GM21447 (cell line): ENCODE data around the gene JCHAIN.
A peak's percentile ranks its signal among the peaks of the same experiment; 100 is the strongest.
"Not testable (repeated sequence)": the region's sequence is repeated elsewhere in the genome, so short reads cannot be mapped to it uniquely, and the experiment has no call there.

Experiments
- ATAC-seq: cut with Tn5 transposase; IDR thresholded peaks from one replicate; pipeline ENCODE4 v1.9.1; 2021; ENCODE audit not compliant: unreplicated experiment

Gene JCHAIN

DNA sequence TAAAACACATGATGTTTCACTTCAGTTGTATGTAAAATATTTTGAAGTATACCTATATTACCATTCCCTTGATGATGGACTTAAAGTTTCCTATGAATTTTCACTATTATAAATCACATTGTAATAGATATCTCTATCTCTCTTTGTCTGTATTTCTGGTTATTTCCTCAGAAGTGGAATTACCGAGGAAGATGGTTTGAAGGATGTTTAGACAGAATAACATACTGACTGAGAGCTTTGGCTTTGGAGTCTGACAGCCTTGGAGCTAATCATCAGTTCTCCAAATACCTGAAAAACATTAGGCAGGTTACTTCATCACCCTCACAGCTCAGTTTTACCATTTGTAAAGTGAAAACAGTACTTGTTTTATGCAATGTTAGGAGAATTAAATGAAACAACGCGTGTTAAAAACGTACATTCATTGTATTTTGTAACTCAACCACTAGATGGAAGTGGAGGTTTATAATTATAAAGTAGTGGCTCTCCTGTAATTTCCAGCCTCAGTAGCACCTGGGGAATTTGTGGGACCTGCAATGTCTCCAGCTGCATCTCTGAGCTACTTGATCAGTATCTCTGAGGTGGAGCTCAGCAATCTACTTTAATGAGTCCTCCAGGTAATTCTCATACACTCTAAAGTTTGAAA lies 14.3 kb downstream of the JCHAIN start:
- peak; percentile 49 for ATAC-seq

DNA sequence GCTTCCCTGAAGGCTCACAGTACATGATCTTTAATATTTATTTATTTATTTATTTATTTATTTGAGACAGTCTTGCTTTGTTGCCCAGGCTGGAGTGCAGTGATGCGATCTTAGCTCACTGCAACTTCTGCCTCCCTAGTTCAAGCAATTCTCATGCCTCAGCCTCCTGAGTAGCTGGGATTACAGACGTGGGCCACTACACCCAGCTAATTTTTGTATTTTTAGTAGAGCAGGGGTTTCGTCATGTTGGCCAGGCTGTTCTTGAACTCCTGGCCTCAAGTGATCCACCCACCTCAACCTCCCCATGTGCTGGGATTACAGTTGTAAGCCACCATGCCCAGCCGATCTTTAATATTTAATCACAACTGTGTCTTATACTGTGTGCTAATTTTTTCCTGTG lies 15.6 kb downstream of the JCHAIN start:
- not testable (repeated sequence) for ATAC-seq

DNA sequence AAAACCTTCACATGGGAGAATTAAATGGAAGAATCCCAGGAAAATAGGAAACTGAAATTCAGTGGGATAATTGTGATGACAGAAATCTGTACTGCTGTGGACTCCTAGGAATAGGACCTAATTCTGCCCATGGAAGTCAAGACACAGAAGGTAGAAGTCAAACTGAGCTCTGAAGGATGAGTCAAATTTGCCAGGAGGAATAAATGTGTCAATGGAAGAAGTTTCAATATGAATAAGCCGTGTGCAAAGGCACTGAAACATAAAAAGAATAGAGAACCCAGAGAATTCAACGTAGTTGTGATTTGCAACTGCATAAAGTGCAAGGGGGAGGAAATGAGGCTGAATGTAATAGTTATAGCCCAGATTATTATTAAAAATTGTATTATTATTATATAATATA lies 26.1 kb downstream of the JCHAIN start:
- ATAC-seq, result no peak

DNA sequence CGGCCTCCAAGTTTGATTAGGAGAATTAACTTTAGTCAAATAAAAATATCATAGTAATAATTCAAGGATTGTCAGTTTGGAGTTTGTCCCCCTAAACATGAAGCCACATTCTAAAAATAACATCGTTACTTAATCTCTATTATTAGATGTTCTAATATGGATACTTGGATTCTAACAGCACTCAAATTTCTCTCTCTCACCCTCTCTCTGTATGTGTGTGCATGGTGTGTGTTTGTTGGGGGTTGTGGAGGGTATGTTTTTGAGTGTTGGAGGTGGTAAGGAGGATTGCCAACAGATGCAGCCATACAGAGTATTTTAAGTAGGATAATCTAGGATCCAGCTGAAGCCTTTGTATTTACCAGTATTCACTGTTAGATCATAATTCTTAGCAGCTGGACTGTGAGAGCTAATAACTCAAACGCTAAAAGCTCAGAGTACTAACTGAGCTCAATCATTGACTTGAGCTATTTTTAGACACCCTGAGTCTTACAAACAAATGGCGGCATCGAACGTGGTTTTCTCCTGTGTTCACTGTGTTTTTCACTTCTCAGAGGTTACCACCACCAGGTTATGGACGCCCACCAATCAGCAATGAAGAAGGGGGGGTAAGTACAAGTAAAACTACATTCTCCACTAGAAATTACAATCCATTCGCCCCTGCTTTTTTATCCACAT lies 28.9 kb downstream of the JCHAIN start:
- ATAC-seq, result peak; percentile 68

DNA sequence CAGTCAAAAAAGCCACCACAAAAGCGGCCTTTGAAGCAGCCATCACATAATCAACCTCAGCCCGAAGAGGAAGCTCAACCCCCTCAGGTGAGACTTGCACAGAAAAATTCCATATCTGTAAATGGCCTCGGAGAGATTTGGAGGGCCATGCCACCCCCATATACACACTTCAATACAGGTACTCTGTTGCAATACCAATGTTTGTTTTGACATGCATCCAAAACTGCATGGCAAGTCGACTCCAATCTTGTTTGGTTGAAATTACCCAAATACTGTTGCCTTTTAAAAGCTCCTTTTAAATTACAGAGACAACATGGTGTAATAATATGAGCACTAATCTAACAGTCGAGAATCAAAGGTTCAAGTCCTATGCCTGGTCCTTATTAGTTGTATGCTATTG lies 31.8 kb downstream of the JCHAIN start:
- no peak for ATAC-seq

DNA sequence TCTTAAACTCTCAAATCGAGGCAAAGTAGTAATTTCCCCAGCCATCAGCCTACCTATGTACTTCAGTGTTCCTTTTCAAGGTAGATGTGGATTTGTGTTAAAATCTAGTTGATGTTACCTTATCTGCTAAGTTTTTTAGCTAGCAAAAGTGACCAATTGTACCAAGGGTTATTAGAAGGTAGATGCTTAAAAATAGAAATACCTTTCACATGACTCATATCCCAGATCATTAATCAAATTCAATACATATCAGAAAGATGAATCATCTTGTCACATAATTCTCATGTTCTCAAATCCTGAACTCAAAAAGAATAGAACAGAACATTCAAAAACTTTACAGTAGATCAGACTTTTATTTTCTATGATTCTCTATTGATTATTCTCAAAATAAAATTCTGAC lies 34.3 kb downstream of the JCHAIN start:
- ATAC-seq, result no peak

DNA sequence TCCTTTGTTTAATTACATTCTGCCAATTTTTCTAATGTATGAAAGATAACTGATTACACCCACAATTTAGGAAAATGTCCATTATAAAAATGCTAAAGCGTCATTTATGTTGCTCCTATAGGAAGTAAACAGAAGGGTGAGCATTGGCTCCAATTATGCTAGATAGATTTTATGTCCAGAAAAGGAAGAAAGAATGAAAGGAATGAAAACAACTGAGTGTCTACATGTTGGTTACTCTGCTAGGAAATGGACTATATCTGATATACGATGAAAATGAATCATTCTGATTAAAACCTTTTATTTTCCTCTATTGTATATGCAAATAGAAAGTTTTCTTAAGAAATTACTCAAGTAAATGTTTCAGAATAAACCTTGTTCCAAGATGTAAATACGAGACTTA lies 36.1 kb downstream of the JCHAIN start:
- no peak for ATAC-seq

DNA sequence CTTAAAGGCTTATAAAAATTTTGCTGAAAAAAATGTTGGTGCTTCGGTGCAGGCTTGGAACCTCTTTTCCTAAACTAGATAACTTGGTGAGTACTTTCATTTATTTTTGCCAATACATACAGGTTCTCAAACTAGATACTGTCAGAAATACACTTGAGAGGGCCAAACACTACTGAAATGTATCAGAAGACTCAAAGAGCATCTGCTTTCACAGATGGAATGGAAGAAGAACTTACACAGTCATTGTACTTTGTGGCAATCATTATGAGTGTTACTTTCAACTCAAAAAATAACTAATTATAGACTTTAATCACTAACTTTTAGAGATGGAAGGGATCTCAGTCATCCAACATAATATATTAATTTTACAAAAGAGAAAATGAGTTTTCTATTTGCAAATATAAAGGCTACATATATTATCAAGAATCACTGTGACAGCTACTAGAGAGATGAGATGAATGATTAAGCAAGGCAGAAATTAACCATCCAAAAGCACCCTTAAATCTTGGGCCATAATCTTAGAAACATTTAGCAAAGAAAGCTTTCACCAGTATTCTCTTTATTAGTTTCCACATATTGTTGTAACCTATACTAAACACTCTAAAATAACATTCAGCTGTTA lies 36.7 kb downstream of the JCHAIN start:
- no peak for ATAC-seq

DNA sequence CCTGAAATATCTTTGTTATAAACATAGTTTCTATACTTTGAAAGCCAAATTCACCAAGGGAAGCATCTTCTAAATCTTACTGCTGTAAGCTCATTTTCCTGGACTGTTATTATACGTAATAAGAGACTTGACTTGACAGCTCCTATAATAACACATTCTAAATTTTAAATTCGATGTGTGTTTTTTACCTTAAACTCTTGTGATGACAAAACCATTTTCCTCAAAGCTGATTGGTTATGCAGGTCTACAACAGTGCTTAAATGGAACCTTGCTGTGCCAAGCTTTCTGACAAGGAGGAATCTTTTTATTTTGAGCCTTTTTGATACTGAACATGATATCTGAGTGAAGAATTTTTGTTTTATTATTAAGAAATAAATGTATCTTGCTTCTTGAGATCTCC lies 37.9 kb downstream of the JCHAIN start, which contains the start of gene ENAM:
Gene ENAM (plus strand): TSS at position 301 of the 400 bp plus-strand sequence. CDS start 757 bp downstream, outside the sequence.
- ATAC-seq, result no peak

DNA sequence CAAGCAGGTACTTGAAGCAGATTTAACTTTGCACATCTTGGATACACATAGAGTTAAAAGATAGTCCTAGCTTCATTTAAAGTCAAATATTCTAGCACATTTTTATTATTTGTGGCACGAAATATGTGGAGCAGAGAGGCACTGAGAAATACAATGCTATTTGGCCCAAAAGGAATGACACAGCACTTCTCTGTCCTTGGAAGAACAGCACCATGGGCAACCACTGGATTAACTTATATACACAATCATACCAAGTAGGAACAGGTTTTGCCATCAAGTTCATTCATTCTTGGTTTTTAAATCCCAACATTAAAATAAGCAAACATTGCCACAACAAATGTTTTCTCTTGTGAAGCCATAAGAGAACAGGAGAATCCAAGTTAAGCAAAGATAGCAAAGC lies 38.7 kb downstream of the JCHAIN start:
- no peak for ATAC-seq

DNA sequence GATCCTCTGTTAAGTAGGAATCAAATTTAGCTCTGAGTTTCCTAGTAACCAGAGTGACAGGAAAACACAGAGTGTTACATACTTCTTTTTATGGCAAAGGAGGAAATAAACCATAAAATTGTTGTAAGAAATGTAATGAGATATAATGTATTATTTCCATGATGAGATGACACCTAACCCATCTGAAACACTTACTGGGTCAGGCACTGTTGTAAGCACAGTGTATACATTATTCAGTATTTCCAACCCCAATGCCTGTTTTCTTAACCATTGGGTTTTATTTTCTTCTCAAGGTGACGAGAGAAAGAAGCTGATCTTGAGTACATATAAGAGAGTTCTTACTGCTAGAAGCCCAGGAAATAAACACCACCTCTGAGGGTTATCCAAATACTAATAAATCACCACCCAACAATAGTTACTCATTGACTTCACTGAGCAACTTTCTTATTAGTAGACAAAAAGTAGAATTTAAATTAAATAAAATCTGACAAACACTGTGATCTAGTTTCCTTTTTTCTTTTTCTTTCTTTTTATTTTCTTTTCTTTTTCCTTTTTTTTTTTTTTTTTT lies 42.0 kb downstream of the JCHAIN start:
- ATAC-seq, result no peak

DNA sequence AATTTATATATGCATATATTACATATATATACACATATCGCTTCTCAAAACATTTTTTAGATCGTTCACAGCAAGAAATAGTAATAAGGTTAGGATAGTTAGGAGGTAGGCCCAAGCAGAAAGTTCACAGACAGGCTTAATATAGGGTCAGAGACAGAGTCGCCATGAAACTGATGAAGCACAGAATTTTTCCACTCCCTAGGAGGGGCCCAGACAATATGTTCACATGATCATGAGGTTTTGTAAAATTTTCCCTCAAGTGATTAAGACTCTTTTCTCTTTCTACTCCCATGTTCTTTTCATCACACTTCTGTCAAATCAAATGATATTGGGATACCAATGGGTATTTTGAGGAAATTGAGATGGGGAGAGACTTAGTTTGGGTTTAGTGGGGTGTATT lies 43.0 kb downstream of the JCHAIN start:
- no peak for ATAC-seq

DNA sequence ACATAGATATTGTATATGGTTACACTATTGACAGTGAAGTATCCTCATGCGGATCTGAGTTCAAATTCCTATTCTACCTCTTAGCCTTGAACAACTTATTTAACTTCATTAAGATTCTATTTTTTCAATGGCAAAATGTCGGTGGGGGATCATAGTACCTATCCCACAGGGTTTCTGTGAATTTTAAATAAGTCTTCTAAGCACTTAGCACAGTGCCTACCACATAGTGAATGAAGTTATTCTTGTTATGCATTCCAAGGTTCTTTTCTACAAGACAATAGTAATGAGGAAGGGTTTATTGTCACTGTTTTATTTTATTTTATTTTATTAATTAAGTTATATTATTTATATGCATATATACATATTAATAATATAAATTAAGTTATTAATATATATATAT lies 46.5 kb downstream of the JCHAIN start:
- ATAC-seq, result no peak

DNA sequence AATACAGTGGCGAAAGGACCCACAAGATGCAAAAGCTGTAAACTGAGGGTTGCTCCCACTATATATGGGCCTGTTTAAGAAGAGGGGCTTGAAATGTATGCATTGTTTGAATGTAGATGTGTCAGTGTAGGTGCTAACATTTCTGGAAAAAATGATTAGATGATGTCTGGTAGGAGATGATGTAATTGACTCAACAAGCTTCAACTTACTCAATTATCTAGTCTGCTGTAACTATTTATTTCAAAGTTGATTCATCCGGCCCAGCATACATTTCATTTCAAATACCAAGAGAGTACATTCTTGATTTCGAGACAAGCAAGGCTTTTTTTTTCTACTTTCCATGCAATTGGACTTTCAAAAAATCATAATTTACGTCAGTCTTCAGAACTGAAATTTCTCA lies 47.0 kb downstream of the JCHAIN start:
- no peak for ATAC-seq

DNA sequence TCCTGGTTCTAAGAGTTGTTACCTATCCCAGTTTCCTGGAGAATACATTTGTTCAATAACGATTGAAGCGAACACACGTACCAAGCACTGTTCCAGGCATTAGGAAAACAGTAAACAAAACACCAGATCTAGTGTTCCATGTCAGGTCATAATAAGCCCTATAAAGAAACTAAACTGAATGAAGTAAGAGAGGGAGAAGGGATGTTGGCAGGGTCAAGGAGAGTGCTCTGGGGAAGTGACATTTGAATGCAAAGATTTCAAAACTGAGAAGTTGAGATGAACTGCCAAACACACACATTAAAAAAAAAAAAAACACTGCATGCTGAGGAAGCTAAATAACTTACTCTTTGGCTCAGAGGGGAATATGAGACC lies 52.1 kb downstream of the JCHAIN start:
- ATAC-seq, result no peak

DNA sequence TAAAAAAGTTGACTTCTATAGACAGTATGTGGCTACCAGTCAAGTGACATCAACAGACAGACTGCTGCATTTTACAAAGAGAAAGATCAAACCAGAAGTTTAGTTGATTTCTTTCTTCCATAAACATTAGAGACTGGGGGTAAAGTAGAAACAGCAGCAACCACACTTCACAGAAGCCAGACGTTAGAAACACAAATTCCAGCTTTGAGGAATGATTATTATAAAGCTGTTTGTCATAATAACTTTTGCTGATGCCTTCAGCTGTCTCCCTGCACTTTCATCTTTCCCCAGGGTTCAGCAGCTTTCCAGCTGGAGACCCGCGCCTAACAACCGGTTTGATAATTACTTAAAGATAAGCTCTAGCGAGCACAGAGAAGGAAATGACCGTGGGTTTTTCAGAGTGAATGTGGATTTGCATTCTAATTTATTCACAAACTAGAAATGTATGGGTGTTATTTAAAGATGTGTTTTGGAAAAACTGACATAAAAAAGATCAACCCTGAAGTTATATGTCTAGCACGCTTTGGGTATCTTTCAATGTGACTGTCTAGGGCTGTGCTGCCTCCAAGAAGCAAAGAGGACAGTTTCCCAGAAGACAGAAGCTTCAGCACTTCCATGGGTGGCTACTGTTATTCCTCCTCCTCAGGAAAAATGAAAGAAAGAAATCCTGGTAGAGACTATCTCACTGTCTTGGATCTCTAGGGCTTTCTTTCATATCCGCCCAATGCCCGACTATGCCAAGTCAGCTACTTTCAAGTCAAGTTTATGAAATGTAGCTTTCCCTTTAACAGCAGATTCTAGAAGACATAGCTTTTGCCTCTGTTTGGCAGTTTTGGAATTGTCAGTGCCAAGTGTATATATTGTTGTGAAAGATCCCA lies 52.8 kb downstream of the JCHAIN start:
- ATAC-seq, result peak; percentile 71

DNA sequence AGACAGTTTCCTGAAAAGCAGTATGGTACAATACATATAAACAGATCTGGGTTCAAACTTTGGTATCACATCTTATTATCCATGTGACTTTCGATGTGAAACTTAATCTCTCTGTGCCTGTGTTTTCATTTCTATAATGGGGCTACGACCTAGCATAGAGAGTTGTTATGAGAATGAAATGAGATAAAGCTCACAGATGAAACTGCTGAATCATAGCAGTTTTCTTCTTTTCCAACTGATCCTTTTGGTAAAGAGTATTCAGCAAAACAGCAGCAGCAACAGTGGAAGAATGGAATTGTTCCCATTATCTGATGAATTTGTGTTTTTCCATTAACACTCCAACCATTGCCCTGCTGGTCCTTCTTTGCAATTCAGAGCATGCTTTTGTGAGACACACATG lies 58.0 kb downstream of the JCHAIN start:
- no peak for ATAC-seq

DNA sequence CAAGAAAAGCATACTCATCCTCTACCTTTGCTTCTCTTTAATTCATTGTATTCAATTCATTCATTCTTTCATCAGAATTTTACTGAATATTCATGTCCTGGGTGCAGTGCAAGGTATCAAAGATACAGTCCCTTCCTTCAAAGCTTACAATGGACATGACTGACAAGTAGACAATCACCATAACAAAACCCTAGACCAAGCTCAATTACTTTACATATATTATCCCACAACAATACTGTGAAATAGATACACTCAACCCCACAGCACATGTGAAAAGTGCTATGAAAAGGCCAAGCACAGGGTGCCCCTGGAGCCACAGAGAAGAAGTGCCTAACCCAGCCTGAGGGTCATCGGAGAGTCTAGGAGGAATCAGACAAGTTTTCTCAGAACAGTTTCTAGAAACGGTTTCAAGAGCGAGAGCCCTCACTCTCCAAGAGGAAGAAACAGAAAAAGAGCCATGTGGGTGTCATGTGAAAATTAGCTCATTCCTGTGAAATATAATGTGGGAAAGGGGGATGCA lies 58.9 kb downstream of the JCHAIN start:
- no peak for ATAC-seq

DNA sequence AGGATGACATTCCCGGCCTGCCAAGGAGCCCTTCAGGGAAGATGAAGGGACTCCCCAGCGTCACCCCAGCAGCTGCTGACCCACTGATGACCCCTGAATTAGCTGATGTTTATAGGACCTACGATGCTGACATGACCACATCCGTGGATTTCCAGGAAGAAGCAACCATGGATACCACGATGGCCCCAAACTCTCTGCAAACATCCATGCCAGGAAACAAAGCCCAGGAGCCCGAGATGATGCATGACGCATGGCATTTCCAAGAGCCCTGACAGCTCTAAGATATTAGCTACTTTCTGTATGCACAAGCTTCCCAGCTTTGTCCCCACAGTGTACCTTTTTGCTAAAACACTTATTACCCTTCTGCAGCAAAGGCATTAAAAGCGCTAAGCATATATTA lies 59.8 kb downstream of the JCHAIN start:
- ATAC-seq, result no peak
